GM13977 (cell line): ENCODE results near the gene LGALS4.
"Not testable (repeated sequence)": the region's sequence is repeated elsewhere in the genome, so short reads cannot be mapped to it uniquely, and the experiment has no call there.

Experiments used
- DNase-seq: peaks from one replicate; pipeline ENCODE4 v3.0.0; 2012; ENCODE audit warnings: low spot score
- CTCF ChIP-seq: IDR thresholded peaks from 2 replicates; pipeline ENCODE4 v1.5.1; 2012; ENCODE audit warnings: mild to moderate bottlenecking, control low read depth; ENCODE audit not compliant: insufficient read depth; ENCODE audit errors: extremely low read depth, missing control alignments
- in situ Hi-C: fragments of 300-500 bp; cut with MboI; formaldehyde crosslinking; loops from one replicate; pipeline ENCODE4 v1.12.0; 2022; ENCODE audit warnings: low sequenced_read_pairs, low pct_unique_long_range_greater_than_20kb, mixed read lengths, inconsistent platforms; ENCODE audit not compliant: unreplicated experiment

Gene LGALS4

GRCh38 chr19:38792250-38793111 lies 20.3 kb downstream of the LGALS4 start:
- peak; percentile 67 for DNase-seq
- in situ Hi-C loops: no loop called here

GRCh38 chr19:38791451-38792064 lies 21.2 kb downstream of the LGALS4 start:
- in situ Hi-C loops, DNase-seq: not testable (repeated sequence)

More at GRCh38 chr19:38792250-38793111, 20.3 kb downstream of the LGALS4 start:
- peak; percentile 12 for TF ChIP-seq CTCF

- DNase-seq, in situ Hi-C loops: not testable (repeated sequence)
Measured at GRCh38 chr19:38790507-38791403, 22.0 kb downstream of the LGALS4 start.

- in situ Hi-C loops: no loop called here
- no peak for DNase-seq
- no peak for TF ChIP-seq CTCF
Measured at GRCh38 chr19:38788478-38789243, 24.1 kb downstream of the LGALS4 start, which contains the start of gene LGALS7B. Gene LGALS7B (plus strand): TSS chr19:38789200. CDS start chr19:38789227, 27 bp downstream.

GRCh38 chr19:38786572-38787265 lies 26.0 kb downstream of the LGALS4 start:
- DNase-seq: no peak
- in situ Hi-C loops: no loop called here
- TF ChIP-seq CTCF: no peak

- DNase-seq, in situ Hi-C loops: not testable (repeated sequence)
Measured at GRCh38 chr19:38786061-38786460, 26.7 kb downstream of the LGALS4 start.

- no peak for TF ChIP-seq CTCF
- in situ Hi-C loops: no loop called here
- DNase-seq: no peak
Measured at GRCh38 chr19:38785187-38785699, 27.5 kb downstream of the LGALS4 start.
